Activated CD8-positive, alpha-beta T cell treated with anti-CD3 and anti-CD28 coated beads for 36 hours (primary cell): ENCODE data around the gene DEPP1. TPM values are rescaled to one million over a fixed set of nuclear protein-coding genes. Genes with fewer than 3 reads are reported as not detected.

Source experiments
- ATAC-seq: fragments of 200-7000 bp; cut with Tn5 transposase; one replicate; pipeline ENCODE4 v1.10.0; 2021; ENCODE audit warnings: mild to moderate bottlenecking, moderate library complexity
- CTCF ChIA-PET: fragments of 350-600 bp; sonication (Branson Sonifier 250); formaldehyde crosslinking; loops from one replicate; lab custom pipeline; 2021; ENCODE audit warnings: antibody characterized with exemption; lab: Charles Lee
- POLR2A ChIA-PET: fragments of 350-600 bp; sonication (Branson Sonifier 250); formaldehyde crosslinking; loops from one replicate; lab custom pipeline; 2021; ENCODE audit warnings: antibody characterized with exemption; lab: Charles Lee
- DNase-seq: peaks from one replicate; pipeline ENCODE4 v3.0.0-alpha.2; 2020
- H3K27ac Mint-ChIP-seq: one replicate; pipeline ENCODE4 v1.8.0; 2021; ENCODE audit warnings: mild to moderate bottlenecking, mixed read lengths
- H3K27me3 Mint-ChIP-seq: one replicate; pipeline ENCODE4 v1.8.0; 2021; ENCODE audit warnings: mixed read lengths
- H3K36me3 Mint-ChIP-seq: one replicate; pipeline ENCODE4 v1.8.0; 2021; ENCODE audit warnings: low read depth, mixed read lengths
- H3K4me1 Mint-ChIP-seq: one replicate; pipeline ENCODE4 v1.8.0; 2021; ENCODE audit warnings: low read depth, mixed read lengths
- H3K4me3 Mint-ChIP-seq: one replicate; pipeline ENCODE4 v1.8.0; 2021; ENCODE audit warnings: mild to moderate bottlenecking, moderate library complexity, mixed read lengths
- H3K9me3 Mint-ChIP-seq: one replicate; pipeline ENCODE4 v1.8.0; 2021; ENCODE audit warnings: mixed read lengths
- CTCF ChIP-seq: fragments of 200-600 bp; IDR thresholded peaks from one replicate; pipeline ENCODE4 v1.8.0; 2022; ENCODE audit warnings: antibody characterized with exemption, mild to moderate bottlenecking
- intact Hi-C: fragments of 100-400 bp; cut with micrococcal nuclease; formaldehyde crosslinking; loops from one replicate; pipeline ENCODE4 v1.10.0; 2022
- total RNA-seq, 2 experiments: library from RNA; stranded (reverse); gene quantifications; one replicate each; pipeline ENCODE4 v1.2.3, GENCODE V29; 2021

Gene DEPP1
- total RNA-seq, 2 experiments from 2014 or later = 0.16 to 0.27 TPM

DNA sequence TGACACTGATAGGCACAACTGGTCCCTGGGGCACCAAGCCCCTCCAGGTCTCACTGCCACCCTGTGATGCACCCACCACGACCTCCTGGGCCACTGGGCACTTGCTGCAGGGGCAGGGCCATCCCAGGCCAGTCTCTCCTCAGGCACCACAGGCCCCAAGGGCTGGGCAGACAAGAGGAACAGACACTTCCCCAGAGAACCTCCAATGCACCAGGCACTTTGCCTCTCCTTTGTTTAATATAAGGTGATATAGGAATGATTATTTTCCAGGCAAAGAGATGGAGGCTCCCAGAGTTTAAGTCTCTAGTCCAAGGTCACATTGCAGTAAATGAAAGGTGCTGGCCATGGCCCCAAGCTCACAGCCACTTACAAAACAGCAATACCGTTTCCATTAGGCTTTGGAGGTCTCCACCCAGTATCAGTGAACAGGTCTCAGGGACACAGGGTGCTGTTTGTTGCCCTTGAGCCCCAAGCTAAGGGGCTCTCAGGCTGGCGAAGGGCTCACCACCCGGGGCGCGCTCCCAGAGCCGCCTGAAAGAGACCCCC lies 4.5 kb downstream of the DEPP1 start:
- ATAC-seq (no peak), DNase-seq (no peak)
- ChIA-PET CTCF (interaction anchor here (0.6 to 2.4 kb wide), 5 partner anchors 9 to 42 kb away, joined by 3 to 24 read pairs (median 3); no protein-coding TSS in a partner anchor), POLR2A (no interaction called here)
- Mint-ChIP-seq H3K27ac (peak overlapping the region; percentile 67), H3K27me3 (no peaks in the 10 kb centered on the region), H3K4me1 (peaks cover 22% of the 10 kb centered on the region), H3K9me3 (no peaks in the 10 kb centered on the region), H3K36me3 (no peaks in the 10 kb centered on the region), H3K4me3 (peak overlapping the region; percentile 65)
- no peak for TF ChIP-seq CTCF
- intact Hi-C loops = loop anchor here (2.0 kb wide), 1 partner anchor 41 kb away; no protein-coding TSS in a partner anchor

GRCh38 chr10:44973323-44974081 lies 5.1 kb downstream of the DEPP1 start:
- no peaks in the 10 kb centered on the region for H3K36me3 Mint-ChIP-seq
- no peaks in the 10 kb centered on the region for H3K27me3 Mint-ChIP-seq
- intact Hi-C loops = loop anchor here (2.0 kb wide), 1 partner anchor 41 kb away; no protein-coding TSS in a partner anchor
- ChIA-PET CTCF (interaction anchor here (0.6 to 2.4 kb wide), 7 partner anchors 8 to 41 kb away, joined by 3 to 24 read pairs (median 3); no protein-coding TSS in a partner anchor), POLR2A (no interaction called here)
- no peak for TF ChIP-seq CTCF
- H3K9me3 Mint-ChIP-seq = no peaks in the 10 kb centered on the region
- peaks cover 29% of the 10 kb centered on the region for H3K4me1 Mint-ChIP-seq
- peak overlapping the region; percentile 15 for H3K27ac Mint-ChIP-seq
- DNase-seq (peak; percentile 13), ATAC-seq (no peak)
- no peak overlapping the region for H3K4me3 Mint-ChIP-seq

GRCh38 chr10:44972874-44973306 lies 5.7 kb downstream of the DEPP1 start:
- no peaks in the 10 kb centered on the region for H3K27me3 Mint-ChIP-seq
- POLR2A ChIA-PET = no interaction called here
- DNase-seq = no peak
- H3K9me3 Mint-ChIP-seq = no peaks in the 10 kb centered on the region
- no peak overlapping the region for H3K4me3 Mint-ChIP-seq
- ATAC-seq = no peak
- H3K4me1 Mint-ChIP-seq = peaks cover 35% of the 10 kb centered on the region
- no peak overlapping the region for H3K27ac Mint-ChIP-seq
- CTCF ChIA-PET = interaction anchor here (1.1 to 2.4 kb wide), 4 partner anchors 8 to 40 kb away, joined by 3 to 24 read pairs (median 4); no protein-coding TSS in a partner anchor
- H3K36me3 Mint-ChIP-seq = no peaks in the 10 kb centered on the region
- intact Hi-C loops = no loop called here
- no peak for TF ChIP-seq CTCF

DNA sequence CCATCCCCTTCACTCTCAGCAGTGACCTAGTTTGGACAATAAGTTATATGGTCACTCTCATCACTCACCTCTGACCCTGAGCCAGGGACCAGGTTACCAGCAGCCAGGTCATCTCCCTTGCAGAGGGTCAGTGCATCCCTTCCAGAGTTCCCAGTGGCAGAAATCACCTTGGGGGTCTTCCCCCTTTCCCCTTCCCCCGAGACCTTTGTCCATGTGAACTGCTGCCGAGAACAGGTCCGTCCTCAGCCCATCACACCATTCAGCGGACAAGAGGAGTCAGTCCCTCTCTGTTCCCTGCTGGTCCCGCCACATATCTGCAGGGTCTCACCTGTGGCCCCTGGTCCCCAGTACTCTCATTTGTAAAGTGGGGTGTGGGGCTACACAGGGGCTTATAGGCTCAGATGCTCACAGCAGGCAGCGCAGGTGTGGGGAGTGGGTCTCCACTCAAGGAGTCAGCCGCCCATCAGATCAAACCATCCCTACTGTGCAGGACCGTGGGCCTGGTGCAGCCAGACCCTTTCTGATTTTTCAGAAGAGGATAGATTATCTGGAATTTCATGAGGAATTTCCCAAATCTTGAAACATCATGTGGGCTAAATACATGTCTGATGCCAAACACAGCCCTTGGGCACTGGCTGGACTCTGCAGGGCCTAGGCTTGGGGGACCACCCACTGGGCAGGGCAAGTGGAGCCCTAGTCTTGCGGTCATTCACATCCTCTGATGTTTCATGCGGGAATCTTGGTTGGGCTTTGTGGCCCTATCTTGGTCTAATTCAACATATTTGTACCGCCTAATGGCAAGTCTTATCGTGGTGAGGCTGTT lies 6.5 kb downstream of the DEPP1 start:
- no peaks in the 10 kb centered on the region for H3K27me3 Mint-ChIP-seq
- ATAC-seq = no peak
- ChIA-PET CTCF (interaction anchor here (1.1 to 2.4 kb wide), 3 partner anchors 8 to 40 kb away, joined by 3 to 24 read pairs (median 4); no protein-coding TSS in a partner anchor), POLR2A (no interaction called here)
- no peak overlapping the region for H3K27ac Mint-ChIP-seq
- intact Hi-C loops = no loop called here
- no peak for TF ChIP-seq CTCF
- no peak for DNase-seq
- H3K4me3 Mint-ChIP-seq = no peak overlapping the region
- no peaks in the 10 kb centered on the region for H3K9me3 Mint-ChIP-seq
- H3K4me1 Mint-ChIP-seq = peaks cover 42% of the 10 kb centered on the region
- no peaks in the 10 kb centered on the region for H3K36me3 Mint-ChIP-seq
